Lung (tissue), 12 donors: Measurements from ENCODE around the gene ALDH1A3. TPM values are rescaled to one million over a fixed set of nuclear protein-coding genes. Genes with fewer than 3 reads are reported as not detected.
A peak's percentile ranks its signal among the peaks of the same experiment; 100 is the strongest.

Experiments
- ATAC-seq: fragments of 200-7000 bp; cut with Tn5 transposase; one replicate; pipeline ENCODE4 v1.9.1; 2020; ENCODE audit warnings: moderate number of reproducible peaks; ENCODE audit not compliant: insufficient read depth, low FRiP score
- DNase-seq, 3 donors: peaks; one replicate each; pipeline ENCODE4 v3.0.0-alpha.2; 2013 to 2017
- H3K27ac ChIP-seq, 2 donors: one replicate each; pipeline ENCODE4 v1.5.1; 2013; ENCODE audit warnings: mild to moderate bottlenecking in 2 of 2, moderate library complexity in 2 of 2, control low read depth in 1 of 2, inconsistent platforms in 1 of 2, low read depth in 1 of 2, low read length in 1 of 2
- H3K27me3 ChIP-seq, 3 donors: one replicate each; pipeline ENCODE4 v1.5.1; 2013; ENCODE audit warnings: low read length in 2 of 3; ENCODE audit not compliant: control insufficient read depth in 3 of 3, insufficient read depth in 3 of 3
- H3K36me3 ChIP-seq, 4 donors: one replicate each; pipeline ENCODE4 v1.5.1; 2013; ENCODE audit warnings: low read length in 4 of 4, mild to moderate bottlenecking in 1 of 4, moderate library complexity in 1 of 4; ENCODE audit not compliant: control insufficient read depth in 4 of 4, insufficient read depth in 4 of 4
- H3K4me1 ChIP-seq, 5 donors: one replicate each; pipeline ENCODE4 v1.5.1; 2013; ENCODE audit warnings: low read length in 5 of 5, mild to moderate bottlenecking in 2 of 5, moderate library complexity in 1 of 5; ENCODE audit not compliant: control insufficient read depth in 5 of 5, insufficient read depth in 5 of 5
- H3K4me3 ChIP-seq: one replicate; pipeline ENCODE4 v1.5.1; 2013; ENCODE audit warnings: mild to moderate bottlenecking, control low read depth, moderate library complexity
- H3K9ac ChIP-seq, 2 donors: one replicate each; pipeline ENCODE4 v1.5.1; 2013; ENCODE audit warnings: low read length in 2 of 2, control low read depth in 1 of 2; ENCODE audit not compliant: insufficient read depth in 1 of 2
- H3K9me3 ChIP-seq, 4 donors: one replicate each; pipeline ENCODE4 v1.5.1; 2013; ENCODE audit warnings: low read length in 3 of 4, mild to moderate bottlenecking in 1 of 4, moderate library complexity in 1 of 4; ENCODE audit not compliant: control insufficient read depth in 4 of 4, insufficient read depth in 3 of 4
- WGBS, 2 donors: extraction: QIAGEN DNeasy Blood & Tissue Kit; methylation state at CpG; one replicate each; pipeline ENCODE4 v1.1.7; 2013; 5-methylcytosine and 5-hydroxymethylcytosine counted together
- polyA plus RNA-seq, 2 donors: library from polyadenylated mRNA; stranded (reverse); fragments of 200-250 nt; gene quantifications; one replicate each; pipeline ENCODE4 v1.2.1, GENCODE V29; 2013
- total RNA-seq, 2 donors: library from RNA; depleted of rRNA in 1 of 2; stranded (reverse); fragments of >200 nt in 1 of 2; gene quantifications; one replicate each; pipeline ENCODE4 v1.2.1, GENCODE V29; 2014 to 2021
- TF ChIP-seq, protein P1 (sequence below): IDR thresholded peaks from 2 replicates; pipeline ENCODE4 v1.5.1; 2012; ENCODE audit warnings: mild to moderate bottlenecking; ENCODE audit errors: control extremely low read depth, extremely low read depth
- donor health status: control.
- donor health status: control.
- donor health status: Bipolar disorder and iron deficiency.
- donor health status: healthy.
- donor health status: DM: yes; HTN: yes; CAD: no.

Gene ALDH1A3
- total and polyA plus RNA-seq, 4 donors, result 3.0 to 18.7 (median 14.8) TPM

DNA sequence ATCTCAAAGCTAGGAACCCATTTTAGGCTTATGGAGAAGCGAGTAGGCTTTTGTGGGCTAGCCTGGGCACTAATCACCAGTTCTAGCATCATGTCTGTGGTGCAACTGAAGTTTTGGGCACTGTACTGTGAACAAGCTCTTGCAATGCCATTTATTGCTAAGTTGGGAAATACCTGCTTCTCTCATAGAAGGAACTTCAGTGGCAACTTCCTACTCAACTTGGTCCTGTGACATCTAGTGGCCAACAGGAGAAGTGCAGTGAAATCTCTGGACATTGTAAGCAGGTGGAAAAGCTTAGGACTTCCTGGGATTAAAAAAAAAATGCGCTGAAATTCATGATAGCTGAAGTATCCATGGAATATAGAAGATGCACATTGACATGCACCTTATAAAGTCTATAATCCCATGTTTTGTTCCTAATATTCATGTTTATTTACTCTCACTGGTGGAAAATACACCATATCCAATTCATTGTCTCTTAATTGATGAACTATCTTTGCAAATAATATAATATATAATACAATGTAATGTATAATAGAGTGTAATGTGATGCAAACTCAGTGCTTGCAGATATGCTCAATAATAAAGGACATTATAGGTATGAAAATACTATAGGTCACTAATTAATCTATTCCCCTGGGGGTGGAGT is 6.5 kb upstream of the ALDH1A3 start:
- peaks cover 0 to 5% (median 0%) of the 10 kb centered on the region in 4 donors for H3K9me3 ChIP-seq
- peak; percentile 67 to 91 (median 85) for DNase-seq
- H3K4me3 ChIP-seq, result no peak overlapping the region
- H3K36me3 ChIP-seq, result no peaks in the 10 kb centered on the region
- 22 to 34% methylated on average over 2 of the region's 2 CpGs for whole genome bisulfite sequencing, 2 donors
- H3K27me3 ChIP-seq, result peaks cover 0 to 28% (median 18%) of the 10 kb centered on the region in 3 donors
- no peak overlapping the region for H3K27ac ChIP-seq
- ATAC-seq, result peak; percentile 76
- H3K4me1 ChIP-seq, result no peaks in the 10 kb centered on the region
- TF ChIP-seq, protein P1, sequence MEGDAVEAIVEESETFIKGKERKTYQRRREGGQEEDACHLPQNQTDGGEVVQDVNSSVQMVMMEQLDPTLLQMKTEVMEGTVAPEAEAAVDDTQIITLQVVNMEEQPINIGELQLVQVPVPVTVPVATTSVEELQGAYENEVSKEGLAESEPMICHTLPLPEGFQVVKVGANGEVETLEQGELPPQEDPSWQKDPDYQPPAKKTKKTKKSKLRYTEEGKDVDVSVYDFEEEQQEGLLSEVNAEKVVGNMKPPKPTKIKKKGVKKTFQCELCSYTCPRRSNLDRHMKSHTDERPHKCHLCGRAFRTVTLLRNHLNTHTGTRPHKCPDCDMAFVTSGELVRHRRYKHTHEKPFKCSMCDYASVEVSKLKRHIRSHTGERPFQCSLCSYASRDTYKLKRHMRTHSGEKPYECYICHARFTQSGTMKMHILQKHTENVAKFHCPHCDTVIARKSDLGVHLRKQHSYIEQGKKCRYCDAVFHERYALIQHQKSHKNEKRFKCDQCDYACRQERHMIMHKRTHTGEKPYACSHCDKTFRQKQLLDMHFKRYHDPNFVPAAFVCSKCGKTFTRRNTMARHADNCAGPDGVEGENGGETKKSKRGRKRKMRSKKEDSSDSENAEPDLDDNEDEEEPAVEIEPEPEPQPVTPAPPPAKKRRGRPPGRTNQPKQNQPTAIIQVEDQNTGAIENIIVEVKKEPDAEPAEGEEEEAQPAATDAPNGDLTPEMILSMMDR, result peak; percentile 86
- no peak overlapping the region for H3K9ac ChIP-seq

DNA sequence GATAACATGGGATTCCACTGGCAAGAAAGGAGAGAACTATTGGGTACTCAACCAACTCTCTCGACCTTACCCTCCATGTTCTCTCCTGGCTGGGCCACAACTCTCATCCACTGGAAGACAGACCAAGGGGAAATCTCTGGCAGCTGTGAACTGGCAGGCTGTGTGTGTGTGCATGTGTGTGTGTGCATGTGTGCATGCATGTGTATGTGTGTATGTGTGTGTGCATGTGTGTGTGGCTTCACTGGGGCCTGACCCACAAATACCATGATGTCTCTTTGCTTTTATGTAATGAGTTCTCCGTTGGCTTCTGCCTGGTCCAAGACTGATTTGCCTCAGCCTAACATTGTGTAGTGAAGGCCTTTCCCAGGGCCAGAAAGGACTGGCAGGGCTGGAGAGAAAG is 4.1 kb upstream of the ALDH1A3 start:
- H3K4me3 ChIP-seq, result no peak overlapping the region
- TF ChIP-seq, protein P1, result no peak
- WGBS, 2 donors, result 84 to 98% methylated on average over 2 of the region's 2 CpGs
- H3K9me3 ChIP-seq, result no peaks in the 10 kb centered on the region
- H3K9ac ChIP-seq, result no peak overlapping the region
- H3K27me3 ChIP-seq, result peaks cover 6 to 40% (median 28%) of the 10 kb centered on the region in 3 donors
- H3K36me3 ChIP-seq, result no peaks in the 10 kb centered on the region
- ATAC-seq (no peak), DNase-seq (no peak)
- no peak overlapping the region for H3K27ac ChIP-seq
- peaks cover 0 to 4% (median under 1%) of the 10 kb centered on the region in 5 donors for H3K4me1 ChIP-seq

DNA sequence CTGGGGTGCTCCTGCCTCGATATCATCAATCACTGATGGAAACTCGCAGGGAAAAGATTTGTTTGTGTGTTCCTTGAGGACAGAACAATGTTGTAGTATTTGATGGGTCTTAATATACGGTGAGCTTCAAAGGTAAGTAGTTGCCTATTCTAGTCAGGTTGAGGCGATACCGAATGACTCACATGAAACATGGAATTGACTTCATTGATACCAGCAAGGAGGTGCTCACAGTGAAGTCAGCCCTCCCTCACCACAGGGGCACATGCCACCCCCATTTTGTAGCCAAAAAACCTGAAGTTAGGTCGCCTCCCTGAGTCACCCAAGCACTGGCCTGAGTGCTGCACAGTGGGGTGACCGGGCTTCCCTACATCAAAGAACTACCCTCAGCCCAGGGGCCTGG is 3.7 kb upstream of the ALDH1A3 start:
- Histone ChIP-seq H3K9ac (no peak overlapping the region), H3K27ac (no peak overlapping the region), H3K9me3 (no peaks in the 10 kb centered on the region), H3K27me3 (peaks cover 8 to 44% (median 29%) of the 10 kb centered on the region in 3 donors), H3K4me1 (peaks cover 0 to 9% (median 4%) of the 10 kb centered on the region in 5 donors), H3K36me3 (no peaks in the 10 kb centered on the region), H3K4me3 (no peak overlapping the region)
- TF ChIP-seq, protein P1, result no peak
- DNase-seq, result no peak
- ATAC-seq, result no peak
- 87 to 96% methylated on average over 7 of the region's 7 CpGs for whole genome bisulfite sequencing, 2 donors
